ENCODE measurements around the gene INO80B. TPM values are rescaled to one million over a fixed set of nuclear protein-coding genes. Genes with fewer than 3 reads are reported as not detected.

The INO80B gene
- 14.4 TPM for total RNA-seq

DNA sequence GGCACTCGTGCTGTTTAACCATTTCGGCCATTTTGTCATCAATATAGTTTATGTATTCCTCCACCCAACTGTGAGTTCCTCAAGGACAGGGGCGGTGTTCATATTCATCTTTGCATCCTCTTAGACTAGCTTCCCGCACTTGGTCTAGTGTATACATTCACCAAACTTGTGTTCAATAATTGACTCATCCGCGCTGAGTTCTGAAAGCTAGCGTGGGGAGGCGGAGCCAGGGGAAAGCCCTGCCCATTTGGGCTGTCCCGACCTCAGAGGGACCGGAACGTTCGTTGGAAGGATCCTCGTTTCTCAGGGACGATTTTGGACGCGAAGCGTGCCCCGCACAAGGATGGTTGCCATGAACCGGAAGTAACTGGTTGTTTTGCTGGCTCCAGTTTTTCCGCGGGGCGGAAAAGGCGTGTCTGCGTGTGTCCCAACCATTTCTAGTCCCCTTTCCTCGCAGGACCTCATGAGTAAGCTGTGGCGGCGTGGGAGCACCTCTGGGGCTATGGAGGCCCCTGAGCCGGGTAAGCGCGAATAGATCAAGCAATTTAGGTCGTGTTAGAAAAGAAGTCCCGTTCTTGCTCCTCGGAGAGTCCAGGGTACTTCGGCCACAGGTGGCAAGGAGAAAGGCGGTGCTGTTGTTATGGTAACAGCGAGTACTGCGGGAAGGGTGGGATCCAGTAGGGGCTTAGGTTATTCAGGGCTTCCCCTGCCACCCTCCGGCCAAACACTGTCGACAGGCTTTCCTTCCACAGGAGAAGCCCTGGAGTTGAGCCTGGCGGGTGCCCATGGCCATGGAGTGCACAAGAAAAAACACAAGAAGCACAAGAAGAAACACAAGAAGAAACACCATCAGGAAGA, at the start of gene INO80B:
Gene INO80B (plus strand): TSS at position 434 of the 858 bp plus-strand sequence. CDS start 30 bp downstream, at position 464.

DNA sequence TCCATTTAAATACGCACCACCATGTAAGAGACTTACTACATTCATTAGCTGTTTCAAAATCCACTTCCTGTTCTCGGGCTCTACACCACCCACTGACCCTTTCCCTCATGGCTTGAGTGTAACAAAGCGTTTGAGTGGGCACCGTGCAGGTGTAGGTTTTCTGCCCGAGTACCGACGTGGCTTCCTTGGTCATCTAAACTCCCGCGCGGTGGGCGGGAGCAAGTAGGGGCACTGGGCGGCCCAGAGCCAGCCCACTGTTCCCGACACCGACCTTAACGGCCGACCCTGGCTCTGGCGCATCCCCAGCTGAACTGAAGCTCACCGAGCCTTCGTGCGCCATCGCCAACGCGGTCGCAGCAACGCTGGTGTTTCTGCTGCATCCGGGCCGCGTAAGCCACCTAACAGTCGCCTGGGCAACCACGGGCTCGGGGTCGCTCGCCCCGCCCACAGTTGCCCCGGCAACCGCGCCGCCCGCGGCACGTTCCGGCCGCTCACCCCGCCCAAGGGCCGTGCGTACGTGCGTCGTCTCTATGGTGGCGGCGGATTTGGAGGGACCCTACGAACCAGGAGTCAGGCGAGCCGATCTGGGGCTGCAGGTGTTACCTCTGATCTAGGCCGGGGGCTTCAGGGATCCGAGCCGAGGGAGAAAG, 33.5 kb upstream of the INO80B start, which contains the start of the genes C2orf81 and WDR54:
Gene C2orf81 (minus strand): TSS at position 399 of the 650 bp plus-strand sequence. CDS start 59 bp downstream, at position 340.
Gene WDR54 (plus strand): TSS at position 510 of the 650 bp plus-strand sequence. CDS start 424 bp downstream, outside the sequence.

GRCh38 chr2:74441690-74442482, 13.0 kb upstream of the INO80B start, which contains the start of gene RTKN:
RTKN (minus strand) TSS chr2:74441937; CDS start chr2:74441816, 121 bp downstream.

GRCh38 chr2:74458132-74458937, 3.4 kb downstream of the INO80B start, which contains the start of gene WBP1:
WBP1 (plus strand) TSS chr2:74458438; CDS start chr2:74458603, 165 bp downstream.

DNA sequence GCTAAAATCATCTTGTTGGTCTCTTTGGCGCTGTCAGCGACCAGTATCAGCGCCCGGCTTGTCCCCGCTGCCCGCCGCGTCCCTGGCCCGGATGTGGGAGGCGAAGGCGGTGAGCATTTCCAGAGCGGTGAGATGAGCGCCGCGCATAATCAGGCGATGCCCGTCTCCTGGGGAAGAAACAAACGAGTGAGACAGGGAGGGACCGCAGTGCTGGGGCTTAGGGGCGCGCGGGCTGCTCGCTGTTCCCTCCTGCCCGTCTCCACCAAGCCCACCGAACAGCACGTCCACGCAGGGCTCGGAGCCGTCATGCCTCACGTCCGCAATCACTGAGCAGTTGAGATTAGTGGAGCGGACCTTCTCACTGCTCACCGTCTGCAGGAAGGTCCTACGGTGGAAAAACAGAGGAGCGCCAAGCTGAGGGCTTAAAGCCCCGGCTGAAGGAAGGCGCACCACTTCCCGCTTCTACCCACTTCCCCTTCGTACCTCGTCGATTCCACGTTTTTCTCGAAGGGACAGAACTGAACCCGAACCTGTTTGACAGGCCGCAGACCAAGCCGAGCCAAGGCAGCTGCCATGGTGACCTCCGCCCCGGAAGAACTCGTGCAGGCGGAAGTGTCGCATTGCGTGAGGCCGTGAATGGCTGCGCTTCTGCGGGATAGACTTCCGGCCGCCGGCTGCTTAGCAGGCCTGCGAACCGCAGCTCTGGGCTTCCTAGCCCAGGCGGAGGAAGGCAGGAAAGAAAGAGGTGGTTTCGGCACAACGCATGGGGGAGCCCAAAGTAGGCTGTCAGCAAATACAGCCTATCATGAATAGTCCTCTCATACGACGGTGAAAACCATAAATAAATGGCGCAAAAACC, 17.4 kb downstream of the INO80B start, which contains the start of gene MRPL53:
Gene MRPL53 (minus strand): TSS at position 595 of the 859 bp plus-strand sequence. CDS start 20 bp downstream, at position 575.

GRCh38 chr2:74482801-74483674, 28.2 kb downstream of the INO80B start, which contains the start of the genes CCDC142 and TTC31:
CCDC142 (minus strand) TSS chr2:74482998; CDS start chr2:74482837, 161 bp downstream.
TTC31 (plus strand) TSS chr2:74483081; CDS start chr2:74483096, 15 bp downstream.

DNA sequence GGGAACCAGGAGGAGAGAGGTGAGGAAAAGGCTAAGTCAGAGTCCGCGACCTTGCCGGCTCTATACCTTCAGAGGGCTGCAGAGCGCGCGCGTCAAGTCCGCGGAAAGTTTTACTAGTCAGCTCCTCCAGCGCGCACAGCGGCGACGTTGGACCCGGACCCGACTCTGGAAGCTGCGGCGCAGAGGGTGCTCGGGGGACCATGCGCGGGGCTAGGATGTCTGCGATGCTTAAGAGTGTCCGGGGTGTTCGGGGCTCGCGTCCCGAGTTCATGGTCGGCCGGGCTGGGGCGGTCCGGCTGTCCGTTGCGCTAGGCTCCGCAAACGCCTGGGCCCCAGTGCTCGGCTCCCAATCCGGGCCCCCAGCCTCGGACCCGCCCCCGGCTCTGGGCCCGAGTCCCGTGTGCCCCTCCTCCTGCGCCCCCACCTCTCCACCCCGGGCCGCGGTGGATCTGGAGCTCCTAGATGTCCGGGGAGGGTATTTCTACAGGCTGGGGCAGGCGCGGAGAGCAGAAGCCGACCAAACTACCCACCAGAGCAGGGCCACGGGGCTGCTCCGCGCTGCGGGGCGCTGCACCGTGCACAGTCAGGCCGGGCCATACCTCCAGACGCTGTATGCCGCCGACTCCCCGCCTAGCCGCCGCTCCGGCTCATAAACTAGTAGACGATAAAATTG, 44.5 kb downstream of the INO80B start, which contains the start of gene LBX2:
Gene LBX2 (minus strand): TSS at position 337 of the 673 bp plus-strand sequence. CDS start 66 bp downstream, at position 271.

DNA sequence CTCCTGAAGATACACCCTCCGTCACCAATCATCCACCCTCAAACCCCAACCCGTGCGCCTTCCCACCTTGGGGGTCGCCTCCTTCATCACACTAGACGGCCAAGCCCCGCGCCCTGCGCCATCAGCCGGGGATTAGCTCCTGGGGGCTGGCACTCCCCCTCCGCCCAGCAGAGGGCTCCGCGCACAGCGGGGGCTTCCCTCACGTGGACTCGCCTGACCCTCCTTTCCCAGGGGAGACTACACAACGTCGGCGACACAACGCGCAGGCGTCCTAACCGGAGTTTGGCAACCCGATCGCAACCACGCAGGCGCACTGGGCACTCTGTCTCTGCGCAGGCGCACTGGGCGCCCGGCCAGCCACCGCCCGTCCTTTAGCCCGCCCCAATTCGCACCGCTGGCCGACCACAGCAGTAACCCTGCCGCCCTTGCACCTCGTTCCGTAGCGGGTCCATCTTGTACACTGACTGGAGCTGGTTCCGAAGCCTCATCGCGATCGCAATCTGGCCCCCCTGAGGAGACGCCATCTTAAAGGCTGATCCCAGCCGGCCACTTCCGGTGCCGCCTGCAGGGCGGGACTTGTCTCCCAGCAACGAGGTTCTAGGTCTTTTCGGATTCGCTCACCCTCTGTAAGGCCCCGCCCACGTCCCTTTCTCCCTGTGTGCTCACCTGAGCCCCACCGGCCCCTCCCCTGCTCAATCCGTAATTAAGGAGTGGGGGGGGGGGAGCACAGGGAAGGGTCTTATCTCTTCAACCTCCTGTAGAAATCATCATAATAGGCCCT, 52.4 kb downstream of the INO80B start, which contains the start of gene PCGF1:
Gene PCGF1 (minus strand): TSS at position 551 of the 781 bp plus-strand sequence. CDS start 27 bp downstream, at position 524.

Other genes starting within 250 kb of the INO80B start
- 13.8 TPM for gene SLC4A5, start 111.7 kb upstream of the INO80B start, total RNA-seq
- 142 TPM for gene DCTN1, start 74.8 kb upstream of the INO80B start, total RNA-seq
- gene C2orf81, start 33.5 kb upstream of the INO80B start, total RNA-seq, result 1.6 TPM
- 38.2 TPM for gene WDR54, start 33.4 kb upstream of the INO80B start, total RNA-seq
- gene RTKN, start 13.2 kb upstream of the INO80B start, total RNA-seq, result 5.0 TPM
- gene WBP1, start 3.4 kb downstream of the INO80B start, total RNA-seq, result 25.7 TPM
- gene MOGS, start 10.3 kb downstream of the INO80B start, total RNA-seq, result 26.9 TPM
- 17.8 TPM for gene MRPL53, start 17.6 kb downstream of the INO80B start, total RNA-seq
- 76.4 TPM for gene CCDC142, start 27.9 kb downstream of the INO80B start, total RNA-seq
- 23.8 TPM for gene TTC31, start 28.0 kb downstream of the INO80B start, total RNA-seq
- gene LBX2, start 44.5 kb downstream of the INO80B start, total RNA-seq, result not detected
- gene PCGF1, start 52.6 kb downstream of the INO80B start, total RNA-seq, result 6.6 TPM
- gene TLX2, start 59.4 kb downstream of the INO80B start, total RNA-seq, result not detected
- gene DQX1, start 71.1 kb downstream of the INO80B start, total RNA-seq, result not detected
- gene AUP1, start 74.6 kb downstream of the INO80B start, total RNA-seq, result 51.3 TPM
- 53.2 TPM for gene HTRA2, start 74.8 kb downstream of the INO80B start, total RNA-seq
- 19.4 TPM for gene LOXL3, start 98.9 kb downstream of the INO80B start, total RNA-seq
- 3.8 TPM for gene DOK1, start 99.6 kb downstream of the INO80B start, total RNA-seq
- gene M1AP, start 193.2 kb downstream of the INO80B start, total RNA-seq, result not detected
- gene SEMA4F, start 199.2 kb downstream of the INO80B start, total RNA-seq, result 20.7 TPM

Data from parietal lobe (tissue), 1 donor.